WTC11 (cell line): ENCODE data around the gene FHOD3. TPM values are rescaled to one million over a fixed set of nuclear protein-coding genes. Genes with fewer than 3 reads are reported as not detected.

ENCODE experiments used
- ATAC-seq: fragments of 200-7000 bp; cut with Tn5 transposase; 2 replicates; pipeline ENCODE4 v1.10.0; 2021; ENCODE audit warnings: mild to moderate bottlenecking, moderate library complexity
- CTCF ChIA-PET: fragments of 300-600 bp; sonication (Branson Sonifier 250); formaldehyde crosslinking; loops from one replicate; lab custom pipeline; 2021; ENCODE audit warnings: antibody characterized with exemption; lab: Charles Lee
- POLR2A ChIA-PET: fragments of 350-600 bp; sonication (Branson Sonifier 250); formaldehyde crosslinking; loops from one replicate; lab custom pipeline; 2021; ENCODE audit warnings: antibody characterized with exemption; lab: Charles Lee
- DNase-seq: peaks from one replicate; pipeline ENCODE4 v3.0.0; 2021; ENCODE audit warnings: low spot score
- H3K27ac Mint-ChIP-seq: 2 replicates; pipeline ENCODE4 v1.8.0; 2021; ENCODE audit warnings: mixed read lengths
- H3K27me3 Mint-ChIP-seq: 2 replicates; pipeline ENCODE4 v1.8.0; 2021; ENCODE audit warnings: low read depth, mild to moderate bottlenecking, moderate library complexity, mixed read lengths
- H3K36me3 Mint-ChIP-seq: 2 replicates; pipeline ENCODE4 v1.8.0; 2021; ENCODE audit warnings: mixed read lengths
- H3K4me1 Mint-ChIP-seq: 2 replicates; pipeline ENCODE4 v1.8.0; 2022; ENCODE audit warnings: mixed read lengths
- H3K4me3 Mint-ChIP-seq: 2 replicates; pipeline ENCODE4 v1.8.0; 2021; ENCODE audit warnings: mild to moderate bottlenecking, moderate library complexity, mixed read lengths
- H3K9me3 Mint-ChIP-seq: 2 replicates; pipeline ENCODE4 v1.8.0; 2021; ENCODE audit warnings: mixed read lengths
- CREM ChIP-seq: sonication (generic); formaldehyde crosslinking; IDR thresholded peaks from 2 replicates; pipeline ENCODE4 v1.8.1; 2022; ENCODE audit warnings: mild to moderate bottlenecking, missing genetic modification reagents, moderate library complexity
- ELF4 ChIP-seq: sonication (generic); formaldehyde crosslinking; IDR thresholded peaks from 2 replicates; pipeline ENCODE4 v1.8.1; 2022; ENCODE audit warnings: low read depth, mild to moderate bottlenecking, moderate library complexity, missing genetic modification reagents
- ESRRA ChIP-seq: sonication (generic); formaldehyde crosslinking; IDR thresholded peaks from 2 replicates; pipeline ENCODE4 v1.8.1; 2022; ENCODE audit warnings: mild to moderate bottlenecking, missing genetic modification reagents, borderline replicate concordance
- FOXP1 ChIP-seq: sonication (generic); formaldehyde crosslinking; IDR thresholded peaks from 2 replicates; pipeline ENCODE4 v1.8.0; 2022; ENCODE audit warnings: missing genetic modification reagents, mild to moderate bottlenecking, moderate library complexity, borderline replicate concordance
- HMGXB4 ChIP-seq: sonication (generic); formaldehyde crosslinking; IDR thresholded peaks from 2 replicates; pipeline ENCODE4 v1.8.1; 2023; ENCODE audit warnings: mild to moderate bottlenecking, moderate library complexity, missing genetic modification reagents
- IRF1 ChIP-seq: sonication (generic); formaldehyde crosslinking; IDR thresholded peaks from 2 replicates; pipeline ENCODE4 v1.8.0; 2023; ENCODE audit warnings: missing genetic modification reagents
- MAX ChIP-seq: sonication (generic); formaldehyde crosslinking; IDR thresholded peaks from 2 replicates; pipeline ENCODE4 v1.8.0; 2022; ENCODE audit warnings: mild to moderate bottlenecking, missing genetic modification reagents
- MXD4 ChIP-seq: fragments of 250-450 bp; sonication (Bioruptor Pico); IDR thresholded peaks from 2 replicates; pipeline ENCODE4 v1.8.0; 2021; ENCODE audit warnings: mild to moderate bottlenecking, moderate library complexity, borderline replicate concordance
- NFE2L1 ChIP-seq: sonication (generic); formaldehyde crosslinking; IDR thresholded peaks from 2 replicates; pipeline ENCODE4 v1.8.1; 2023; ENCODE audit warnings: missing genetic modification reagents
- NFYB ChIP-seq: sonication (generic); formaldehyde crosslinking; conservative IDR thresholded peaks from 2 replicates; pipeline ENCODE4 v1.8.0; 2022; ENCODE audit warnings: low read depth, missing genetic modification reagents
- NR2C2 ChIP-seq: sonication (generic); formaldehyde crosslinking; IDR thresholded peaks from 2 replicates; pipeline ENCODE4 v1.8.0; 2022; ENCODE audit warnings: mild to moderate bottlenecking, missing genetic modification reagents
- NR3C1 ChIP-seq: sonication (generic); formaldehyde crosslinking; conservative IDR thresholded peaks from 2 replicates; pipeline ENCODE4 v1.8.1; 2023; ENCODE audit warnings: low read depth, mild to moderate bottlenecking, missing genetic modification reagents
- SMAD4 ChIP-seq: sonication (generic); formaldehyde crosslinking; IDR thresholded peaks from 2 replicates; pipeline ENCODE4 v1.8.0; 2022; ENCODE audit warnings: mild to moderate bottlenecking, missing genetic modification reagents
- TEAD1 ChIP-seq: sonication (generic); formaldehyde crosslinking; IDR thresholded peaks from 2 replicates; pipeline ENCODE4 v1.8.0; 2022; ENCODE audit warnings: mild to moderate bottlenecking, missing genetic modification reagents
- ZBTB21 ChIP-seq: sonication (generic); formaldehyde crosslinking; IDR thresholded peaks from 2 replicates; pipeline ENCODE4 v1.8.1; 2023; ENCODE audit warnings: mild to moderate bottlenecking, missing genetic modification reagents, borderline replicate concordance
- ZNF232 ChIP-seq: sonication (generic); formaldehyde crosslinking; IDR thresholded peaks from 2 replicates; pipeline ENCODE4 v1.8.0; 2022; ENCODE audit warnings: mild to moderate bottlenecking, missing genetic modification reagents
- ZNF281 ChIP-seq: sonication (generic); formaldehyde crosslinking; IDR thresholded peaks from 2 replicates; pipeline ENCODE4 v1.8.0; 2023; ENCODE audit warnings: mild to moderate bottlenecking, missing genetic modification reagents
- ZNF423 ChIP-seq: fragments of 250-450 bp; sonication (Bioruptor Pico); IDR thresholded peaks from 2 replicates; pipeline ENCODE4 v2.1.2; 2022; ENCODE audit warnings: mild to moderate bottlenecking, moderate library complexity
- ZNF532 ChIP-seq: fragments of 250-450 bp; sonication (Bioruptor Pico); IDR thresholded peaks from 2 replicates; pipeline ENCODE4 v1.9.0; 2021; ENCODE audit warnings: mild to moderate bottlenecking, borderline replicate concordance
- ZSCAN18 ChIP-seq: fragments of 250-450 bp; sonication (Bioruptor Pico); IDR thresholded peaks from 2 replicates; pipeline ENCODE4 v2.1.2; 2022; ENCODE audit warnings: mild to moderate bottlenecking, moderate library complexity
- total RNA-seq: library from RNA; stranded (reverse); gene quantifications from 3 replicates; pipeline ENCODE4 v1.2.3, GENCODE V29; 2021

The FHOD3 gene
- total RNA-seq, 1 experiment from 2014 or later = 3.8 TPM

GRCh38 chr18:36622610-36623009 lies 325.1 kb downstream of the FHOD3 start (continued):
- TF ChIP-seq ZSCAN18 = no peak
- no peak for TF ChIP-seq IRF1 (CRISPR knock-in tag)
- TF ChIP-seq TEAD1 (CRISPR knock-in tag) = no peak
- no peak for TF ChIP-seq ZNF232 (CRISPR knock-in tag)
- no peak for TF ChIP-seq NFE2L1 (CRISPR knock-in tag)

GRCh38 chr18:36623091-36623490 lies 325.6 kb downstream of the FHOD3 start:
- TF ChIP-seq SMAD4 (CRISPR knock-in tag) (no peak), ESRRA (no peak)
- Mint-ChIP-seq H3K36me3 (no peaks in the 10 kb centered on the region), H3K4me1 (no peaks in the 10 kb centered on the region), H3K4me3 (no peak overlapping the region), H3K9me3 (no peaks in the 10 kb centered on the region), H3K27me3 (no peaks in the 10 kb centered on the region), H3K27ac (no peak overlapping the region)
- CTCF ChIA-PET = no interaction called here
- DNase-seq = no peak
- POLR2A ChIA-PET = no interaction called here
- ATAC-seq = no peak

GRCh38 chr18:36623681-36624190 lies 326.2 kb downstream of the FHOD3 start:
- TF ChIP-seq ESRRA = no peak
- TF ChIP-seq MXD4 (CRISPR knock-in tag) = no peak
- no peak for TF ChIP-seq NR2C2 (CRISPR knock-in tag)
- no peak for TF ChIP-seq ZSCAN18
- no peak for TF ChIP-seq FOXP1
- no peak for TF ChIP-seq HMGXB4
- TF ChIP-seq ELF4 (CRISPR knock-in tag) = no peak
- TF ChIP-seq ZNF281 (CRISPR knock-in tag) = no peak
- TF ChIP-seq ZNF532 (CRISPR knock-in tag) = no peak
- TF ChIP-seq ZBTB21 (CRISPR knock-in tag) = no peak
- no peak for TF ChIP-seq ZNF423 (CRISPR knock-in tag)
- no peak for TF ChIP-seq NR3C1 (CRISPR knock-in tag)
- TF ChIP-seq CREM (CRISPR knock-in tag) = no peak
- no peak for TF ChIP-seq NFYB
- TF ChIP-seq NFE2L1 (CRISPR knock-in tag) = no peak
- no peak for TF ChIP-seq MAX (CRISPR knock-in tag)
- TF ChIP-seq, all 79 proteins: peak for 0
- ChIA-PET POLR2A (no interaction called here), CTCF (interaction anchor here (0.6 to 1.5 kb wide), 8 partner anchors 9 to 221 kb away, joined by 3 to 4 read pairs (median 3); no protein-coding TSS in a partner anchor)
- Mint-ChIP-seq H3K27me3 (no peaks in the 10 kb centered on the region), H3K36me3 (no peaks in the 10 kb centered on the region), H3K4me1 (no peaks in the 10 kb centered on the region), H3K27ac (no peak overlapping the region), H3K9me3 (no peaks in the 10 kb centered on the region), H3K4me3 (no peak overlapping the region)
- DNase-seq = no peak
- ATAC-seq = no peak
